PC-9 (cell line): ENCODE measurements around the gene ASTN2.

Source experiments
- EZH2 ChIP-seq: fragments of 200-600 bp; sonication (generic); IDR thresholded peaks from 2 replicates; pipeline ENCODE4 v1.8.0; 2017; ENCODE audit warnings: antibody characterized with exemption, low read depth
- TF ChIP-seq, protein P1 (sequence below): fragments of 200-600 bp; sonication (generic); conservative IDR thresholded peaks from 2 replicates; pipeline ENCODE4 v1.6.1; 2017; ENCODE audit warnings: mixed run types, antibody characterized with exemption, mild to moderate bottlenecking, moderate library complexity

DNA sequence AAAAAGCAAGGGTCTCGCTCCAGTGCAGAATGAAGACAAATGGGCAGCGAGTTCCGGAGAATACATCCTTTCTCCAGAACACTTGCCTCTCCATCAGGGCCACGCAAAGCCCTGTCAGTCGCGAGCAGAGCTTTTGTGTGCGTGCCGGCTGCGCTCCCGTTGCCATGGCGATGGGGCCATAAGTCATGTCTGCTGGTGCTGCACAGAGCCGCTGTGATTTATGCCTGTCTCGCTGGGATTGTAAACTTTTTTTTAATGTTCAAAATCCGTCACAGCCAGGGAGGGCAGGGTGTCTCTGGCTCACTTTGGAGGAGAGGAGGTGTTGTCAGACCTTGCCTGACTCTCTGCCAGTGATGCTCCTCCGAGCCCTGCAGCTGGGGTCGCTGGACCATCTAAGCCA lies 455.0 kb downstream of the ASTN2 start:
- TF ChIP-seq, protein P1, sequence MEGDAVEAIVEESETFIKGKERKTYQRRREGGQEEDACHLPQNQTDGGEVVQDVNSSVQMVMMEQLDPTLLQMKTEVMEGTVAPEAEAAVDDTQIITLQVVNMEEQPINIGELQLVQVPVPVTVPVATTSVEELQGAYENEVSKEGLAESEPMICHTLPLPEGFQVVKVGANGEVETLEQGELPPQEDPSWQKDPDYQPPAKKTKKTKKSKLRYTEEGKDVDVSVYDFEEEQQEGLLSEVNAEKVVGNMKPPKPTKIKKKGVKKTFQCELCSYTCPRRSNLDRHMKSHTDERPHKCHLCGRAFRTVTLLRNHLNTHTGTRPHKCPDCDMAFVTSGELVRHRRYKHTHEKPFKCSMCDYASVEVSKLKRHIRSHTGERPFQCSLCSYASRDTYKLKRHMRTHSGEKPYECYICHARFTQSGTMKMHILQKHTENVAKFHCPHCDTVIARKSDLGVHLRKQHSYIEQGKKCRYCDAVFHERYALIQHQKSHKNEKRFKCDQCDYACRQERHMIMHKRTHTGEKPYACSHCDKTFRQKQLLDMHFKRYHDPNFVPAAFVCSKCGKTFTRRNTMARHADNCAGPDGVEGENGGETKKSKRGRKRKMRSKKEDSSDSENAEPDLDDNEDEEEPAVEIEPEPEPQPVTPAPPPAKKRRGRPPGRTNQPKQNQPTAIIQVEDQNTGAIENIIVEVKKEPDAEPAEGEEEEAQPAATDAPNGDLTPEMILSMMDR: no peak
- no peak for TF ChIP-seq EZH2
